Lower lobe of right lung (tissue), 2 donors: ENCODE results near the gene SAMD9. TPM values are rescaled to one million over a fixed set of nuclear protein-coding genes. Genes with fewer than 3 reads are reported as not detected.
"Not testable (repeated sequence)": the region's sequence is repeated elsewhere in the genome, so short reads cannot be mapped to it uniquely, and the experiment has no call there.

Source experiments
- ATAC-seq, 2 donors: fragments of 200-7000 bp; cut with Tn5 transposase; one replicate each; pipeline ENCODE4 v1.9.1; 2020 to 2022; ENCODE audit warnings: mild to moderate bottlenecking in 2 of 2, moderate library complexity in 2 of 2
- DNase-seq: peaks from one replicate; pipeline ENCODE4 v3.0.0-alpha.2; 2020
- H3K27ac ChIP-seq: fragments of 200-600 bp; one replicate; pipeline ENCODE4 v1.8.0; 2022
- H3K27me3 ChIP-seq: fragments of 200-600 bp; one replicate; pipeline ENCODE4 v1.8.0; 2022; ENCODE audit warnings: low read depth
- H3K36me3 ChIP-seq: fragments of 200-600 bp; one replicate; pipeline ENCODE4 v1.8.0; 2022; ENCODE audit warnings: mild to moderate bottlenecking
- H3K4me1 ChIP-seq: fragments of 200-600 bp; one replicate; pipeline ENCODE4 v1.8.0; 2022
- H3K4me3 ChIP-seq: fragments of 200-600 bp; one replicate; pipeline ENCODE4 v1.8.0; 2022; ENCODE audit warnings: mild to moderate bottlenecking
- H3K9me3 ChIP-seq: fragments of 200-600 bp; one replicate; pipeline ENCODE4 v1.8.0; 2022
- intact Hi-C: fragments of 100-400 bp; cut with DNase I; formaldehyde crosslinking; loops from one replicate; pipeline ENCODE4 v1.11.0; 2022
- total RNA-seq: library from RNA; stranded (reverse); fragmentation: NEBNext Ultra II Directional; extraction: Animal tissue kit (Norgen Biotek cat#: 25700); gene quantifications from one replicate; pipeline ENCODE4 v1.2.1, GENCODE V29; 2021
- TF ChIP-seq, protein P1 (sequence below): fragments of 200-600 bp; IDR thresholded peaks from one replicate; pipeline ENCODE4 v1.8.0; 2022; ENCODE audit warnings: antibody characterized with exemption, mild to moderate bottlenecking
- donor health status: DM: no; HTN: yes; CAD: no; lungs with severe emphysema.

SAMD9 gene
- total RNA-seq, 1 donor from 2014 or later, result 24.3 TPM

DNA sequence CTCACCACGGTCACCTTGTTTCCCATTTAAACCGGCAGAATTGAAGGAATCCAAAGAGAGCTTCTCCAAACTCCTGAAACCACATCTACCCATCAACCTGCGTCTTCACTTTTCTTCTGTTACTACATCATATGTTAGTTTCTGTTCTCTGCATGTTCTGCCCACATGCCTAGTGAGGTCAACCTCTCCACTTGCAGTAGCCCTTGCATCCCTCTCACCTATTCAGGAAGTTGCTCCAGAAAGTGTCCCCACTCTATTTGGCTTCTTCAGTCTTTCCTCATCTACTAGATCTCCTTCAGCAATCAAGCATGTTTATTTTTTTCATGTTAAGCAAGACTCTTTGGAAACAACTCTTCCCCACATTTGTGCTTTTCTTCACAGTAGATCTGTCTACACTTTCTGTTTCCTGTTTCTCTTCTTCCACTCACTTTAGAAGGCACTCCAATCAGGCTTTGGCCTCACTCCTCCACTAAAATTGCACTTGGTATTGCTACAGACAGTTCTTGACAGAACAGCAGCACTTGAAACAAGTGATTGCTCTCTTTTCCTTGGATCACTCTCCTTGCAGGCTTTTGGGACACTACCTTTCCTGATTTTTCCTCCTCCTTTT lies 22.9 kb upstream of the SAMD9 start:
- no peak for DNase-seq
- Histone ChIP-seq H3K27ac (no peak overlapping the region), H3K4me1 (peaks cover 3% of the 10 kb centered on the region), H3K9me3 (peaks cover 21% of the 10 kb centered on the region), H3K36me3 (peaks cover 85% of the 10 kb centered on the region), H3K27me3 (no peaks in the 10 kb centered on the region), H3K4me3 (no peak overlapping the region)
- TF ChIP-seq, protein P1, sequence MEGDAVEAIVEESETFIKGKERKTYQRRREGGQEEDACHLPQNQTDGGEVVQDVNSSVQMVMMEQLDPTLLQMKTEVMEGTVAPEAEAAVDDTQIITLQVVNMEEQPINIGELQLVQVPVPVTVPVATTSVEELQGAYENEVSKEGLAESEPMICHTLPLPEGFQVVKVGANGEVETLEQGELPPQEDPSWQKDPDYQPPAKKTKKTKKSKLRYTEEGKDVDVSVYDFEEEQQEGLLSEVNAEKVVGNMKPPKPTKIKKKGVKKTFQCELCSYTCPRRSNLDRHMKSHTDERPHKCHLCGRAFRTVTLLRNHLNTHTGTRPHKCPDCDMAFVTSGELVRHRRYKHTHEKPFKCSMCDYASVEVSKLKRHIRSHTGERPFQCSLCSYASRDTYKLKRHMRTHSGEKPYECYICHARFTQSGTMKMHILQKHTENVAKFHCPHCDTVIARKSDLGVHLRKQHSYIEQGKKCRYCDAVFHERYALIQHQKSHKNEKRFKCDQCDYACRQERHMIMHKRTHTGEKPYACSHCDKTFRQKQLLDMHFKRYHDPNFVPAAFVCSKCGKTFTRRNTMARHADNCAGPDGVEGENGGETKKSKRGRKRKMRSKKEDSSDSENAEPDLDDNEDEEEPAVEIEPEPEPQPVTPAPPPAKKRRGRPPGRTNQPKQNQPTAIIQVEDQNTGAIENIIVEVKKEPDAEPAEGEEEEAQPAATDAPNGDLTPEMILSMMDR, result no peak
- ATAC-seq, result peak; percentile 67 to 77
- intact Hi-C loops, result no loop called here

- ATAC-seq (no peak), DNase-seq (no peak)
- H3K9me3 ChIP-seq, result peaks cover 42% of the 10 kb centered on the region
- no peaks in the 10 kb centered on the region for H3K27me3 ChIP-seq
- no peak overlapping the region for H3K4me3 ChIP-seq
- H3K4me1 ChIP-seq, result no peaks in the 10 kb centered on the region
- H3K36me3 ChIP-seq, result peaks cover 73% of the 10 kb centered on the region
- TF ChIP-seq, protein P1, result no peak
- H3K27ac ChIP-seq, result no peak overlapping the region
- intact Hi-C loops, result no loop called here
Measured at GRCh38 chr7:93138576-93138975, 20.8 kb upstream of the SAMD9 start.

GRCh38 chr7:93133005-93133404 lies 15.2 kb upstream of the SAMD9 start:
- H3K4me3 ChIP-seq, result no peak overlapping the region
- peaks cover 73% of the 10 kb centered on the region for H3K9me3 ChIP-seq
- DNase-seq (no peak), ATAC-seq (no peak)
- intact Hi-C loops, result no loop called here
- peaks cover 29% of the 10 kb centered on the region for H3K36me3 ChIP-seq
- H3K27ac ChIP-seq, result no peak overlapping the region
- H3K4me1 ChIP-seq, result no peaks in the 10 kb centered on the region
- TF ChIP-seq, protein P1, result no peak
- no peaks in the 10 kb centered on the region for H3K27me3 ChIP-seq

DNA sequence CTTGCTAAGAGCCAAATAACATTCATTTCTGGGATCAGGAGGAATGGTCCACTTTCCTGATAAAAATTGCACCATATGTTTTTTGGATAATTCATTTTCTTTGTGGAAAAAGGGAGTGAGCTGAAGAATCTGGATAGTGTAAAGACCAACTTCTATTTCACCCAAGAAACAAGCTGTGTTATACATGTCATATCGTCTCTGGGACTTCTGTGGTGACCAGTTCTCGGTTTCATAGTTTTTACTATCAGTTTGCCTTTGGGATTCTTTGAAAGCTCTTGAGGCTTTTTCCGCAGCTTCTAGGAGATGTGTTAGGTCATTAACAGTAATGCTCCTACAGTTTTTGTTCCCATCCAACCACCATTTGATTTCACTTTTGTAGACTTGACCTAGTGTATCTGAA lies 14.4 kb upstream of the SAMD9 start:
- Histone ChIP-seq H3K4me1 (no peaks in the 10 kb centered on the region), H3K9me3 (peaks cover 78% of the 10 kb centered on the region), H3K36me3 (peaks cover 24% of the 10 kb centered on the region), H3K27ac (no peak overlapping the region), H3K4me3 (no peak overlapping the region), H3K27me3 (no peaks in the 10 kb centered on the region)
- ATAC-seq (no peak), DNase-seq (no peak)
- TF ChIP-seq, protein P1, result no peak
- intact Hi-C loops, result no loop called here

DNA sequence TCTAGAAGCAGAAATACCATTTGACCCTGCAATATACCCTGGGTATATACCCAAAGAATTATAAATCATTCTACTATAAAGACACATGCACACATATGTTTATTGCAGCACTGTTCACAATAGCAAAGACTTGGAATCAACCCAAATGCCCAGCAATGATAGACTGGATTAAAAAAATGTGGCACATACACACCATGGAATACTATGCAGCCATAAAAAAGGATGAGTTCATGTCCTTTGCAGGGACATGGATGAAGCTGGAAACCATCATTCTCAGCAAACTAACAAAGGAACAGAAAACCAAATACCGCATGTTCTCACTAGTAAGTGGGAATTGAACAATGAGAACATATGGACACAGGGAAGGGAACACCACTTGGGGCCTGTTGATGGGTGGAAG lies 9.2 kb upstream of the SAMD9 start:
- ATAC-seq, H3K4me3 ChIP-seq, H3K36me3 ChIP-seq, H3K4me1 ChIP-seq, H3K27me3 ChIP-seq, H3K27ac ChIP-seq, intact Hi-C loops, DNase-seq: not testable (repeated sequence)
- H3K9me3 ChIP-seq, result peaks cover 42% of the 10 kb centered on the region

DNA sequence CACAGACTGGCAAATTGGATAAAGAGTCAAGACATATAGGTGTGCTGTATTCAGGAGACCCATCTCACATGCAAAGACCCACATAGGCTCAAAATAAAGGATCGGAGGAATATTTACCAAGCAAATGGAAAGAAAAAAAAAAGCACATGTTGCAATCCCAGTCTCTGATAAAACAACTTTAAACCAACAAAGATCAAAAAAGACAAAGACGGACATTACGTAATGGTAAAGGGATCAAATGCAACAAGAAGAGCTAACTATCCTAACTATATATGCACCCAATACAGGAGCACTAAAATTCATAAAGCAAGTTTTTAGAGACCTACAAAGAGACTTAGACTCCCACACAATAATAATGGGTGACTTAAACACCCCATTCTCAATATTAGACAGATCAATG lies 5.8 kb upstream of the SAMD9 start:
- H3K27ac ChIP-seq, H3K27me3 ChIP-seq, H3K36me3 ChIP-seq, ATAC-seq, H3K4me1 ChIP-seq, H3K4me3 ChIP-seq, intact Hi-C loops, DNase-seq: not testable (repeated sequence)
- peaks cover 15% of the 10 kb centered on the region for H3K9me3 ChIP-seq
